ENCODE data around the gene SERINC5.
"Not testable (repeated sequence)": the region's sequence is repeated elsewhere in the genome, so short reads cannot be mapped to it uniquely, and the experiment has no call there.

The SERINC5 gene

GRCh38 chr5:80119372-80119771, 136.5 kb downstream of the SERINC5 start:
- DNase-seq (ENCODE audit: low read depth), result no peak
- no peak overlapping the region for H3K4me3 ChIP-seq (ENCODE audit: low read length)
- TF ChIP-seq CTCF (conservative IDR thresholded peaks at IDR 0.05; ENCODE audit: low read depth, low read length), result no peak

GRCh38 chr5:80117446-80117845, 138.4 kb downstream of the SERINC5 start:
- no peak for TF ChIP-seq CTCF (conservative IDR thresholded peaks at IDR 0.05; ENCODE audit: low read depth, low read length)
- H3K4me3 ChIP-seq (ENCODE audit: low read length), result no peak overlapping the region
- DNase-seq (ENCODE audit: low read depth), result no peak

- no peak for DNase-seq (ENCODE audit: low read depth)
- no peak overlapping the region for H3K4me3 ChIP-seq (ENCODE audit: low read length)
- no peak for TF ChIP-seq CTCF (conservative IDR thresholded peaks at IDR 0.05; ENCODE audit: low read depth, low read length)
Measured at GRCh38 chr5:80116465-80116864, 139.4 kb downstream of the SERINC5 start.

GRCh38 chr5:80116000-80116399, 139.8 kb downstream of the SERINC5 start:
- TF ChIP-seq CTCF (conservative IDR thresholded peaks at IDR 0.05; ENCODE audit: low read depth, low read length), result no peak

GRCh38 chr5:80114860-80115259, 141.0 kb downstream of the SERINC5 start:
- H3K4me3 ChIP-seq (ENCODE audit: low read length), result no peak overlapping the region
- DNase-seq (ENCODE audit: low read depth), result no peak
- no peak for TF ChIP-seq CTCF (conservative IDR thresholded peaks at IDR 0.05; ENCODE audit: low read depth, low read length)

More at GRCh38 chr5:80116000-80116399, 139.8 kb downstream of the SERINC5 start:
- no peak overlapping the region for H3K4me3 ChIP-seq (ENCODE audit: low read length)
- DNase-seq (ENCODE audit: low read depth), result no peak

- H3K4me3 ChIP-seq (ENCODE audit: low read length); DNase-seq (ENCODE audit: low read depth): not testable (repeated sequence)
Measured at GRCh38 chr5:80111376-80111990, 144.4 kb downstream of the SERINC5 start.

GRCh38 chr5:80109646-80110478, 146.0 kb downstream of the SERINC5 start:
- TF ChIP-seq CTCF (conservative IDR thresholded peaks at IDR 0.05; ENCODE audit: low read depth, low read length), result no peak
- no peak overlapping the region for H3K4me3 ChIP-seq (ENCODE audit: low read length)
- DNase-seq (ENCODE audit: low read depth), result no peak

Data from retinal pigment epithelial cell (primary cell).